Testis (tissue), 2 donors: Measurements from ENCODE around the gene ALAD.
"Not testable (repeated sequence)": the region's sequence is repeated elsewhere in the genome, so short reads cannot be mapped to it uniquely, and the experiment has no call there.

ENCODE experiments used
- CTCF ChIP-seq, 3 experiments: fragments of 450-650 bp in 2 of 3; fragments of 200-600 bp in 1 of 3; sonication (generic) in 1 of 3; IDR thresholded peaks; one replicate each; pipeline ENCODE4 v1.5.1; 2016 to 2019; ENCODE audit warnings: antibody characterized with exemption in 3 of 3, mild to moderate bottlenecking in 2 of 3, moderate library complexity in 1 of 3
- POLR2A ChIP-seq: fragments of 450-650 bp; IDR thresholded peaks from one replicate; pipeline ENCODE4 v1.6.1; 2017; ENCODE audit warnings: antibody characterized with exemption, mild to moderate bottlenecking, moderate library complexity

- TF ChIP-seq CTCF (IDR thresholded peaks at IDR 0.05); POLR2A: not testable (repeated sequence)
Measured at GRCh38 chr9:113379829-113380210, 21.3 kb downstream of the ALAD start.
